Gastrocnemius medialis (tissue), 4 donors: ENCODE results near the gene PKNOX2.

Experiments used
- POLR2A ChIP-seq, 2 donors: fragments of 450-650 bp; IDR thresholded peaks; one replicate each; pipeline ENCODE4 v1.6.1; 2017; ENCODE audit warnings: antibody characterized with exemption in 2 of 2, mild to moderate bottlenecking in 2 of 2, moderate library complexity in 2 of 2
- TF ChIP-seq, protein P1 (sequence below), 5 experiments: fragments of 450-650 bp in 3 of 5; fragments of 200-600 bp in 2 of 5; sonication (generic) in 2 of 5; IDR thresholded peaks in 4 of 5; conservative IDR thresholded peaks in 1 of 5; 1 replicate in 4 of 5; 2 replicates in 1 of 5; pipeline ENCODE4 v1.5.1; 2016 to 2019; ENCODE audit warnings: antibody characterized with exemption in 5 of 5, mild to moderate bottlenecking in 3 of 5, moderate library complexity in 3 of 5

DNA sequence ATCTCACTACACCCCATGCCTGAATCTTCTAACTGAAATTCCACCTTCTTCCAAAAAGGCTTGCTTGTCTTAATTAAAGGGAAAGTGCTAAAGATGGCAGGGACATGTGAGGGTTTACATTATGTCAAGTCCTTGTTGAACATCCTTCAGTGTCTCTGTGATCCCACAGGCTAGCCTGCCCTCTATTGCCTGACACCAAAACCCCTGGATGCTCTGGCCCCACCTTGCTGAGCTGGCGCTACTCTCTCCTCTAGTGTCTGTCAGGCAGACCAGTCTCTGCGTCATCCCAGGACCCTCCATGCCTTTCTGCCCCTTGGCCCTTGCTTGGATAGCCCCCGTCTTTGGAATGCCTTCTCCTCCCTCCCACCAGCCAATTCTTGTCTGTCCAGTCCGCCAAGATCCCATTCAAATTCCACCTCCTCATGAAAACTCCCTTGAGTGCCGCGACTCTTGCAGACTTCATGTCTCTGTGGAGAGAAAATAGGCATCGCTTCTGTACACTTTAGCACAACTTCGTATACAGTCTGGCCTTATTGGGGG, 69.3 kb downstream of the PKNOX2 start:
- TF ChIP-seq, protein P1, sequence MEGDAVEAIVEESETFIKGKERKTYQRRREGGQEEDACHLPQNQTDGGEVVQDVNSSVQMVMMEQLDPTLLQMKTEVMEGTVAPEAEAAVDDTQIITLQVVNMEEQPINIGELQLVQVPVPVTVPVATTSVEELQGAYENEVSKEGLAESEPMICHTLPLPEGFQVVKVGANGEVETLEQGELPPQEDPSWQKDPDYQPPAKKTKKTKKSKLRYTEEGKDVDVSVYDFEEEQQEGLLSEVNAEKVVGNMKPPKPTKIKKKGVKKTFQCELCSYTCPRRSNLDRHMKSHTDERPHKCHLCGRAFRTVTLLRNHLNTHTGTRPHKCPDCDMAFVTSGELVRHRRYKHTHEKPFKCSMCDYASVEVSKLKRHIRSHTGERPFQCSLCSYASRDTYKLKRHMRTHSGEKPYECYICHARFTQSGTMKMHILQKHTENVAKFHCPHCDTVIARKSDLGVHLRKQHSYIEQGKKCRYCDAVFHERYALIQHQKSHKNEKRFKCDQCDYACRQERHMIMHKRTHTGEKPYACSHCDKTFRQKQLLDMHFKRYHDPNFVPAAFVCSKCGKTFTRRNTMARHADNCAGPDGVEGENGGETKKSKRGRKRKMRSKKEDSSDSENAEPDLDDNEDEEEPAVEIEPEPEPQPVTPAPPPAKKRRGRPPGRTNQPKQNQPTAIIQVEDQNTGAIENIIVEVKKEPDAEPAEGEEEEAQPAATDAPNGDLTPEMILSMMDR (IDR thresholded peaks at IDR 0.05 in 4 of 5, conservative IDR thresholded peaks at IDR 0.05 in 1 of 5): no peak
- no peak for TF ChIP-seq POLR2A (IDR thresholded peaks at IDR 0.05)
